OCI-LY3 (cell line): ENCODE results near the gene STARD13.

ENCODE experiments used
- H2AFZ ChIP-seq: fragments of 200-600, 300-600 bp; shearing (Covaris generic); 2 replicates; pipeline ENCODE4 v1.6.0; 2014; ENCODE audit warnings: antibody characterized with exemption, low read depth, low read length
- H3K27ac ChIP-seq: fragments of 200-600, 300-600 bp; sonication (generic); 2 replicates; pipeline ENCODE4 v1.5.1; 2014; ENCODE audit warnings: mild to moderate bottlenecking, low read length, moderate library complexity, mixed read lengths
- H3K27me3 ChIP-seq: fragments of 200-600, 300-600 bp; sonication (generic); 2 replicates; pipeline ENCODE4 v1.6.1; 2014; ENCODE audit warnings: low read depth, low read length, mixed read lengths
- H3K36me3 ChIP-seq: fragments of 200-600, 300-600 bp; sonication (generic); replicated peaks from 2 replicates; pipeline ENCODE3; 2014; ENCODE audit warnings: low read depth, low read length, mixed read lengths
- H3K4me1 ChIP-seq: fragments of 300-600, 200-600 bp; sonication (generic); 2 replicates; pipeline ENCODE4 v1.6.1; 2014; ENCODE audit warnings: low read length, mixed read lengths
- H3K4me2 ChIP-seq: fragments of 200-600, 300-600 bp; sonication (generic); 2 replicates; pipeline ENCODE4 v1.6.1; 2014; ENCODE audit warnings: low read length, mixed read lengths
- H3K4me3 ChIP-seq: fragments of 300-600, 200-600 bp; sonication (generic); 2 replicates; pipeline ENCODE4 v1.5.1; 2014; ENCODE audit warnings: antibody characterized with exemption, mild to moderate bottlenecking, low read length, moderate library complexity
- H3K79me2 ChIP-seq: fragments of 300-600, 200-600 bp; shearing (Covaris generic); 2 replicates; pipeline ENCODE4 v1.6.1; 2014; ENCODE audit warnings: mild to moderate bottlenecking, low read length, mixed read lengths
- H3K9ac ChIP-seq: fragments of 300-600, 200-600 bp; shearing (Covaris generic); 2 replicates; pipeline ENCODE4 v1.6.0; 2014; ENCODE audit warnings: mild to moderate bottlenecking, low read length, moderate library complexity
- H3K9me3 ChIP-seq: fragments of 200-600, 300-600 bp; shearing (Covaris generic); 2 replicates; pipeline ENCODE4 v1.6.1; 2014; ENCODE audit warnings: low read length, mixed read lengths; ENCODE audit not compliant: insufficient read depth
- H4K20me1 ChIP-seq: fragments of 200-600, 300-600 bp; sonication (generic); 2 replicates; pipeline ENCODE4 v1.6.1; 2016; ENCODE audit warnings: low read length, mixed read lengths; ENCODE audit not compliant: insufficient read depth
- EZH2phosphoT487 ChIP-seq: fragments of 200-600 bp; shearing (Covaris generic); IDR thresholded peaks from 2 replicates; pipeline ENCODE4 v1.6.1; 2018; ENCODE audit warnings: antibody characterized with exemption, mixed run types, low read depth
- TF ChIP-seq, protein P1 (sequence below): fragments of 200-600, 300-600 bp; sonication (generic); IDR thresholded peaks from 2 replicates; pipeline ENCODE4 v1.5.1; 2014; ENCODE audit warnings: antibody characterized with exemption, low read length, low read depth

The STARD13 gene

DNA sequence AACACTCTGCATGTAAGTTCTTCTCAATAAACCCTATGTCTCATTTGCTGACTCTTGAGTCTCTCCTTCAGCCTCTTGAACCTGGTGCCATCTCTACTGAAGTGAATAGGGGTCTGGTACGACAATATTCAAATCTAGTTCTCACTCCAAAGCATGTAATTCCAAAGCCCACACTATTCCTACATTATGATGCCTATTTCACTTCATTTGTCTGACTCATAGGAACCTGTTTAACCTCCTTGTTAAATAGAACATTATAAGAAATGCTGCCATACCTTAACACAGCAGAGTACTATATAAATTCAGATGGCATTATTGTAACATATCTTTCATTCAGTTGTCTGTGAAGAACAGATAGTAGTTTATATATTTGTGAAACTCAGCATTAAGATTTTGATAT lies 67.1 kb downstream of the STARD13 start:
- TF ChIP-seq, protein P1, sequence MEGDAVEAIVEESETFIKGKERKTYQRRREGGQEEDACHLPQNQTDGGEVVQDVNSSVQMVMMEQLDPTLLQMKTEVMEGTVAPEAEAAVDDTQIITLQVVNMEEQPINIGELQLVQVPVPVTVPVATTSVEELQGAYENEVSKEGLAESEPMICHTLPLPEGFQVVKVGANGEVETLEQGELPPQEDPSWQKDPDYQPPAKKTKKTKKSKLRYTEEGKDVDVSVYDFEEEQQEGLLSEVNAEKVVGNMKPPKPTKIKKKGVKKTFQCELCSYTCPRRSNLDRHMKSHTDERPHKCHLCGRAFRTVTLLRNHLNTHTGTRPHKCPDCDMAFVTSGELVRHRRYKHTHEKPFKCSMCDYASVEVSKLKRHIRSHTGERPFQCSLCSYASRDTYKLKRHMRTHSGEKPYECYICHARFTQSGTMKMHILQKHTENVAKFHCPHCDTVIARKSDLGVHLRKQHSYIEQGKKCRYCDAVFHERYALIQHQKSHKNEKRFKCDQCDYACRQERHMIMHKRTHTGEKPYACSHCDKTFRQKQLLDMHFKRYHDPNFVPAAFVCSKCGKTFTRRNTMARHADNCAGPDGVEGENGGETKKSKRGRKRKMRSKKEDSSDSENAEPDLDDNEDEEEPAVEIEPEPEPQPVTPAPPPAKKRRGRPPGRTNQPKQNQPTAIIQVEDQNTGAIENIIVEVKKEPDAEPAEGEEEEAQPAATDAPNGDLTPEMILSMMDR = no peak
- TF ChIP-seq EZH2phosphoT487 = no peak
- Histone ChIP-seq H3K9ac (no peak overlapping the region), H3K4me2 (no peak overlapping the region), H3K27ac (no peak overlapping the region), H3K4me3 (no peak overlapping the region), H3K36me3 (no peaks in the 10 kb centered on the region), H3K27me3 (no peaks in the 10 kb centered on the region), H3K9me3 (no peaks in the 10 kb centered on the region), H4K20me1 (no peaks in the 10 kb centered on the region), H3K79me2 (no peaks in the 10 kb centered on the region), H2AFZ (no peak overlapping the region), H3K4me1 (no peaks in the 10 kb centered on the region)

DNA sequence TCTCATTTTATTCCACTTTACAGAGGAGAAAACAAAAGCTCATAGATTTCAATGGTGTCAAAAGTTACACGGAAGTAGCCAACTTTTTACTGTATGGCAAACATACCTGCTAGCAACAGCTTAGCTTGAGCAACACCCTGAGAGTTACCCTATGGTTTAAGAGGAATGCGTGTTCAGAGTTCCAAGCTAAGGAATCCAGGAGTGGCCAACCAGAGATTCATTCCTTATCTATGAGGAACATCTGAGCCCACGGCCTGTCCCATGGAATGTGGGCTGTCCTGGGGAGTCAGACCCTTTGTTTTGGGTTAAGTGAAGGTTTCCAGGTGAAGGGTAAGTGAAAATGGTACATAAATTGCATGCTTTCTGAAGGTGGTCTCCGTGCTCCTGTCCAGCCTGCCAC lies 67.5 kb downstream of the STARD13 start:
- Histone ChIP-seq H3K4me1 (no peaks in the 10 kb centered on the region), H3K4me2 (no peak overlapping the region), H3K9me3 (no peaks in the 10 kb centered on the region), H3K79me2 (no peaks in the 10 kb centered on the region), H3K27me3 (no peaks in the 10 kb centered on the region), H2AFZ (no peak overlapping the region), H3K4me3 (no peak overlapping the region), H4K20me1 (no peaks in the 10 kb centered on the region), H3K27ac (no peak overlapping the region), H3K9ac (no peak overlapping the region), H3K36me3 (no peaks in the 10 kb centered on the region)
- TF ChIP-seq EZH2phosphoT487 = no peak
- TF ChIP-seq, protein P1 = no peak

DNA sequence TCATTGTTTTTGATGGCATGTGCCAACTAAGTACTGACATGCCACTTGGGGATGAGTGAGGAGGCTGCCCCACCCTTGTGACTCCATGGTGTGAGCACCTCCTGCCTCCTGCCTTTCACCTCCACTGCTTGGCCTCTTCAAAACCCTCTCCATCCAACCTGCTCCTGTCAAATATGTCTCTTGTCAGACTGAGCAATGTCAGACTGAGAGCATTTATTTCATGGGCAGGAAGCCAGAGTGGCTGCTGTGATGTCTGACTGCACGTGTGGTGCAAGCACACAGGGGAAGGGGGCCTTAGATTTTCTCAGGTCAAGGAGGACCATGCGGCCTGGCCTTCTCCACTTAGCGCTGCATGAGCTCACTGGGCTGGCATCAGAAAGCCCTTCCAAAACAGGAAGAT lies 68.3 kb downstream of the STARD13 start:
- no peak overlapping the region for H3K9ac ChIP-seq
- H2AFZ ChIP-seq = no peak overlapping the region
- no peaks in the 10 kb centered on the region for H3K9me3 ChIP-seq
- H3K27ac ChIP-seq = no peak overlapping the region
- no peaks in the 10 kb centered on the region for H3K27me3 ChIP-seq
- no peak for TF ChIP-seq EZH2phosphoT487
- TF ChIP-seq, protein P1 = no peak
- H4K20me1 ChIP-seq = no peaks in the 10 kb centered on the region
- H3K4me1 ChIP-seq = no peaks in the 10 kb centered on the region
- H3K36me3 ChIP-seq = no peaks in the 10 kb centered on the region
- H3K4me2 ChIP-seq = no peak overlapping the region
- H3K4me3 ChIP-seq = no peak overlapping the region
- H3K79me2 ChIP-seq = no peaks in the 10 kb centered on the region

DNA sequence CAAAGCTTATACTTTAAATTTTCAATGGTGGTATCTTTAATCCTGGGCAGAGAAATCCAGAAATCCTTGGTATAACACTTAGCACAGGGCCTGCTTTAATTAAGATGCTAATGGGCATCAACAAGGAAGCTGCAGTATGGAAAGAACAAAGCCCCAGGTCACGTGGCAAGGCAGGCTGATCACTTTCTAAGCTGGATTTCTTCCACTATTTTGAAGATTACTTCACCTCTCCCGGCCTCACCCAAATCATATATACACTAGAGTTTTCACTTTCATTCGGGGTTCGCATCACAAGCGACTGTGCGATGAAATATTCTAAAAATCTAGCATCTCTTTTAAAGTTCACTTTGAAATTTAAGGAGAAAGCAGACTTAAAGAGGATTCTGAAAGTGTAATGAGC lies 71.8 kb downstream of the STARD13 start:
- H4K20me1 ChIP-seq = no peaks in the 10 kb centered on the region
- TF ChIP-seq, protein P1 = no peak
- no peak for TF ChIP-seq EZH2phosphoT487
- no peaks in the 10 kb centered on the region for H3K36me3 ChIP-seq
- no peak overlapping the region for H3K9ac ChIP-seq
- no peaks in the 10 kb centered on the region for H3K9me3 ChIP-seq
- no peak overlapping the region for H3K4me2 ChIP-seq
- H3K27me3 ChIP-seq = no peaks in the 10 kb centered on the region
- no peak overlapping the region for H3K27ac ChIP-seq
- no peak overlapping the region for H2AFZ ChIP-seq
- no peaks in the 10 kb centered on the region for H3K79me2 ChIP-seq
- no peak overlapping the region for H3K4me3 ChIP-seq
- no peaks in the 10 kb centered on the region for H3K4me1 ChIP-seq
